NK-92 treated with Interleukin-12 subunit alpha and Interleukin-12 subunit beta, amount 100 ng/mL, for 24 hours (cell line): ENCODE data around the gene CLDN12.

Experiments used
- DNase-seq: peaks from one replicate; lab custom pipeline; 2025; lab: John Stamatoyannopoulos, UW

The CLDN12 gene

GRCh38 chr7:90403174-90404113, at the start of gene CLDN12:
TSS of gene CLDN12 (plus strand) at chr7:90403461. CDS start at chr7:90412677, 9,216 bp downstream.
- DNase-seq = peak; percentile 89

- no peak for DNase-seq
These were observed 19.8 kb upstream of the CLDN12 start for GRCh38 chr7:90383422-90383821.

DNA sequence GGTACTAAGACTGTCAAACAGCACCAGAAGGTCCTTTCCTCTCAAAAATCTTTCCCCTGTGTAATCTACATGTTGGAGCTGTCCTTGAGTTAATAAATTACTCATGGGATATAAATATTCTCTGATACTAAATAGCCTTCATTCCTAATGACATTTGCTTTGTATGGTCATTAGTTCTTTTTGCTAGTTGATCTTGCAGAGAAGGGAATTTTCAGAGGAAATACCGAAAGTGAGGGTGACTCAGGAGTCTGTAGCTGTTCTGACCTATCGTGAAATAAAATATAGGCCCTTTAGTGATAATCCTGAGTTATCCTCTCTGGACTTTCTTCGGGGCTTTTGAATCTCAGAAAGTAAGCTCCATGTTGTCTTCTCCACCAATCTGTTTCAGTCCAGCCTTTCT, 19.4 kb upstream of the CLDN12 start:
- no peak for DNase-seq

- no peak for DNase-seq
These were observed 18.8 kb upstream of the CLDN12 start for GRCh38 chr7:90384433-90384832.

DNA sequence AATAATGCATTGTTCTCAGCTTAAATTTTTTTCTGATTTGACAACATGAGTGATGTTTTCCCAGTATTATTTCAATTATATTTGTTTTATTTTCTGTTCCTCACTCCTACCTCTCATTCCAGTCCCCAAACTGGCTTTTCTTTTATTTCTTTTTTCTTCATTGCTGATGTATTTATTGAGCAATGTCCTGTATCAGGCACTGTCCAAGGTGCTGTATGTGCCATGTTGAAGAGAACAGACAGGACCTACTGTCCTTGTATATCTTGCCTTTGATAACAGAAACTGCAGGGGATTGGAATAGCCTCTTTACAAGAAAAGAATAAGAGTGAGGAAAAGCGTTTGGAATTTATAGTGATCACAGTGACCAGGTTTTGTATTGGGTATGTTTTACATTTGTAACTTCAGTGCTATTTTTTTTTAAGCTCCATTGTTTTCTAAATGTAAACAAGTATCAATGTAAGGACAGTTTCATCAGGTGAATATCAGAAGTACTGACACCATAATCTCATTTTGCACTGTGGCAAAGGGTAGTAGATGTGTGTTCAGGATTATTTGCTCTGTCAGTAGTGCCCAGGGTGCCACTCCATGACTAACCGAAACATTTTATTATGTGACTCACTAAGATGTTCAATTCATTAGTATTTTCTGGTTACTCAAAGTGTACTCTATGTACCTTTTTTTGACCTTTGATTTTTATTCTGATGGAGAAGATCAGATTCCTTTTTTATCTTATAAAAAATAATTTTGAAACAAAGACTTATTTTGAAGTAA, 15.6 kb upstream of the CLDN12 start:
- DNase-seq = no peak

- no peak for DNase-seq
These were observed 12.3 kb upstream of the CLDN12 start for GRCh38 chr7:90390926-90391325.

DNA sequence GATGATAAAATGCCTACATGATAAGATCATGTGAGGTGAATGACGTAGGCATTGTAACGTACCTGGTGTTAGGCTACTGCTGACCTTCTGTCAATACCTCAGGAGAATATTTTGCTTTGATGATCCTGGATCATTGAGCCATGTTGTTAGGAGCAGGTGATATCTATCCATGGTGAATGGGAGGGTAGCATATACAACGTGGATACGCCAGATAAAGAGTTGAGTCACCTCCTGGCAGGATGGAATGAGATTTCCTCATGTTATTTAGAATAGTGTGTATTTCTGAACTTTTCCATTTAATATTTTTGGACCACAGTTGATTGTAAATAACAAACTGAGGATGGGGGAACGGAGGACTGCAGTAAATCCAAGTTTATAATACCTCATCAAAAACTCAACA, 11.8 kb upstream of the CLDN12 start:
- no peak for DNase-seq

DNA sequence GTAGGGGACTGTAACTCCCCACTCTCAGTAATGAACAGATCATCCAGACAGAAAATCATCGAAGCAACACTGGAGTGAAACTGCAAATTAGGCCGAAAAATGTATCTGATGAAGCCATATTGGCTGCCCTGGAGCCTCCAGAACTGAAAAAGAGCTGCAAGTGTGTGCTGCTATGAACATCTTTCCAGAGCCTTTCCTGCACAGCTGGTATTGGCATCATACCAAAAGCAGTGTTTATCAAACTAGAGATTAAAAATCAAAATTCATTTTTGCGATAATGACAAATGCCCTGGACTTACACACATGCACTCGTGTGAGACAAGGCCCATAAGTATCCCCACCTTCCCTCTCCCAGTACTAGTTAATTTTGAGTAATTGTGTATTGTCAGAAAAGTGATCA, 6.8 kb upstream of the CLDN12 start:
- no peak for DNase-seq

GRCh38 chr7:90401989-90402388, 1.3 kb upstream of the CLDN12 start:
- no peak for DNase-seq

- no peak for DNase-seq
These were observed 482 bp upstream of the CLDN12 start for GRCh38 chr7:90402785-90403173.

GRCh38 chr7:90404777-90405176, 1.5 kb downstream of the CLDN12 start:
- no peak for DNase-seq

DNA sequence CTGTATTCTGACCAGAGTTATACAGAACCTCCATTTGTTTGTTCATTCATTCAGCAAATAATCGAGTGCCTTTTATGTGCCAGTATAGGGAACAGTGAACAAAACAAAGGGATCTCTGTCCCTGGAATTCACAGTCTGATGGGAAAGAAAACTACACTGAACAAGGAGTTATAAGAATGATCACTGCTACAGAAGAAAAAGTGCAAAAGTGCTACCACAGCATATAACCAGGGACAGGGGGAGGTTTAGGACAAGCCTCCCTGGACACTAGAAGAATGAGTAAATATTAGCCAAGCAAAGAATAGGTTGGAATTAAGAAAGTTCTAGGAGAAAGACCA, 4.2 kb downstream of the CLDN12 start:
- DNase-seq = no peak

DNA sequence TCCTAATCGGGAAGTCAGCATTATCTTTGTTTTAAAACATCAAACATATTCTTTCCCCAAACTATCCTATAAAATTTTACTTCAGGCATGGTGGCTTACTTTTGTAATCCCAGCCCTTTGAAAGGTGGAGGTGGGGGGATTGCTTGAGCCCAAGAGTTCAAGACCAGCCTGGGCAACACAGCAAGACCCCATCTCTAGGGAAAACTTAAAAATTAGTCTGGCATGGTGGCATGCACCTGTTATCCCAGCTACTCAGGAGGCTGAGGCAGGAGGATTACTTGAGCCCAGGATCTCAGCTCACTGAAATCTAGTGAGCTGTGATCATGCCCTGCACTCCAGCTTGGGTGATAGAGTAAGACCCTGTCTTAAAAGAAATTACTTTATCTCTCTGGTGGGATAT, 4.9 kb downstream of the CLDN12 start:
- DNase-seq = no peak

GRCh38 chr7:90409667-90410066, 6.4 kb downstream of the CLDN12 start:
- DNase-seq = no peak

DNA sequence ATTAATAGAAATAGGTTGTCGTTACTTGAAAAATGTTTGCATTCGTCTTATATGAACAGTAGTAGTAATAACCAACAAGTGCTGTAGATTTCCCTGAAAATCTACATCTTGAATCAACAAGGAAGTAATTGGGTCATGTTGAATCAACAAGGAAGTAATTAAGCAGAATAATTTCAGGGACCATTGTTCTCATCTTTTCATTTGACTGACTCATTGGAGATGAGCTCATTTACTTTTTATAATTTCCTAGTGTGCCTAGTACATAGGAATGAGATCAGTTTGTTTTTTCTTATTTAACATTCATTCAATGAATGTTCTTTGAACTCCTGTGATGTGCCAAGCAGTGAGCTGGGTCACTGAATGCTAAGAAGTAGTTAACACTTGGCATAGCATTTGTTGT, 8.2 kb downstream of the CLDN12 start:
- DNase-seq = no peak

GRCh38 chr7:90412458-90413184, 9.4 kb downstream of the CLDN12 start:
- no peak for DNase-seq

DNA sequence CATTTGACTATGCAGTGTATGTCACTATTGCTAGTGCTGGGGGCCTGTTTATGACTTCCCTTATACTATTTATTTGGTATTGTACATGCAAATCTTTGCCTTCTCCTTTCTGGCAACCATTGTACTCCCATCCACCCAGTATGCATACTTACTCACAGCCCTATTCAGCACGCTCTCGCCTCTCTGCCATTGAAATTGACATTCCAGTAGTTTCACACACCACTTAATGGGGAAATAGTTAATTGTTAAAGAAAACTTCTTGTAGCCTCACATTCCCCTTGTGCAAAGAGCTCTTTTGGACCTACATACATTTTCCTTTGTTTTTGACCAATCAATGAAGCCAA, 9.9 kb downstream of the CLDN12 start:
- no peak for DNase-seq

DNA sequence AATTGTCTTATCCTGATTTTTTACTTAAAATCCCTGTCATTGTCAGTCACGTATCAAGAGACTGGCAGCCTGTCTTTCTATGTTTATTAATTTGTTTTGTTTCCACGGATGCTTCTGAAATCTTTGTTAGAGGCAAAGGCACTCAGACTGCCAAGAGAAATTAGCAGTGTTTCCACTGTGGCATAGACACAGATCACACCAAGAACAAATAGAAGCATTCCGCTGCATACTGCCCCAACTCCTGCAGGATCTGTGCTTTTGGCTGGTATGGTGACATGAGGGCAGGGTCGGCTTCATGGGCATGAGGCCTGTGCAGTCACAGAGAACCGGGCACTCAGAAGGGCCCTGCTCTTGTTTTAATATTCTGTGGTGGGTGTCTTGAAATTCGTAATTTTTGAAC, 18.4 kb downstream of the CLDN12 start:
- no peak for DNase-seq

DNA sequence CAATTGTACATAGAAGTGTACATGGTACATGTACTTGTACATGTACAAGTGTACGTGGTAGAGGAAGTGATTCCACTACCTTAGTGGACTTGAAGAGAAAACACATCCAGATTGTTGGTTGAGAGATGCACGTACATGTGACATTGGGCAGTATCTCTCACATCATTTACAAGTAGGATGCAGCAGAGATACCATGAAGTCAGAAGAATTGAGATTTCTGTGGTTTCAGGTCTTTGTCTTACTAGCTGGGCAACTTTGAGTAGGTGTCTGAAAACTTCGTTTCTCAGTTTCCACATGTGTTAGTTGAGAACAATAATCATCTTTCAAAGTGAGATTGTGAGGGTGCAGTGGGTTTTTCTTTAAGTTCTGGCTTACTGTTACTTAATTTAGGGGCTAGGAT, 21.5 kb downstream of the CLDN12 start:
- no peak for DNase-seq

DNA sequence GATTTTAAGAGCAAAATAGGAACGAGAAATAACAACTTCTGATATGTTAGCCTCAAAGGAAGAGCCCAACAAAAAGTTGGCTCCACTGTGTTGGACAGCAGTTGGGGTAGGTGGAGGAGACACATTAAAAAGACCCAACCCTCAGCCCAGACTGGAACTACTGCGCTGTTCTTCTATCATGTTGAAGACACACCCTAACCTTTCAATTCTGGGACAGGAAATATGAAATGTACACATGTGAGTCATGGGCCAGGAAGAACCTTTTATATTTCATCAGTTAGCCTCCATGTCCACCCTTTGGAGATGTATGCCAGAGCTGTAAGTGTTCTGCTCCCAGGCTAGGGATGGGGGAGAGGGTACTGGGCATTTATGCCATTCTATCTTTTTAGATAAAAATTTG, 22.1 kb downstream of the CLDN12 start:
- no peak for DNase-seq

- no peak for DNase-seq
These were observed 27.6 kb downstream of the CLDN12 start for GRCh38 chr7:90430614-90431460.

- DNase-seq = peak; percentile 6
These were observed 29.5 kb downstream of the CLDN12 start for GRCh38 chr7:90432752-90433151.
